Fibroblast of villous mesenchyme (primary cell): ENCODE results near the gene HMX2. TPM values are rescaled to one million over a fixed set of nuclear protein-coding genes. Genes with fewer than 3 reads are reported as not detected.

ENCODE experiments used
- DNase-seq: peaks from one replicate; pipeline ENCODE4 v3.0.0-alpha.2; 2010; ENCODE audit warnings: low read depth
- H3K4me3 ChIP-seq: 2 replicates; pipeline ENCODE4 v1.5.1; 2011; ENCODE audit warnings: low read depth, mild to moderate bottlenecking, low read length
- CTCF ChIP-seq: IDR thresholded peaks from 2 replicates; pipeline ENCODE4 v1.5.1; 2012; ENCODE audit warnings: low read depth, mild to moderate bottlenecking, low read length; ENCODE audit not compliant: insufficient read depth
- total RNA-seq: library from RNA; depleted of rRNA; stranded (reverse); fragments of >200 nt; gene quantifications from 2 replicates; pipeline ENCODE4 v1.2.3, GENCODE V29; 2012

The HMX2 gene
- total RNA-seq, 1 donor: not detected

- no peak for TF ChIP-seq CTCF
- peak overlapping the region; percentile 6 for H3K4me3 ChIP-seq
- peak; percentile 45 for DNase-seq
Measured at GRCh38 chr10:123139521-123140163, 8.3 kb upstream of the HMX2 start.

- TF ChIP-seq CTCF: no peak
- no peak overlapping the region for H3K4me3 ChIP-seq
- no peak for DNase-seq
Measured at GRCh38 chr10:123140164-123140982, 7.6 kb upstream of the HMX2 start.

- TF ChIP-seq CTCF: no peak
- DNase-seq: no peak
- H3K4me3 ChIP-seq: no peak overlapping the region
Measured at GRCh38 chr10:123140983-123141390, 6.9 kb upstream of the HMX2 start.

GRCh38 chr10:123141791-123142700, 5.9 kb upstream of the HMX2 start:
- no peak for DNase-seq
- H3K4me3 ChIP-seq: no peak overlapping the region
- no peak for TF ChIP-seq CTCF

GRCh38 chr10:123142701-123143161, 5.2 kb upstream of the HMX2 start:
- no peak for TF ChIP-seq CTCF
- H3K4me3 ChIP-seq: no peak overlapping the region
- DNase-seq: no peak

- TF ChIP-seq CTCF: no peak
- DNase-seq: no peak
- no peak overlapping the region for H3K4me3 ChIP-seq
Measured at GRCh38 chr10:123143162-123143824, 4.6 kb upstream of the HMX2 start.
